A673 (cell line): ENCODE results near the gene ZNF493.

ENCODE experiments used
- EZH2 ChIP-seq: fragments of 200-600 bp; sonication (generic); IDR thresholded peaks from 2 replicates; pipeline ENCODE4 v1.6.1; 2017; ENCODE audit warnings: borderline replicate concordance, low read depth, mild to moderate bottlenecking, mixed read lengths, antibody characterized with exemption, low read length; ENCODE audit not compliant: poor library complexity, severe bottlenecking
- TF ChIP-seq, protein P1 (sequence below): fragments of 300-800, 200-600 bp; sonication (generic); conservative IDR thresholded peaks from 2 replicates; pipeline ENCODE4 v1.5.1; 2017; ENCODE audit warnings: low read depth, mild to moderate bottlenecking, antibody characterized with exemption, low read length, moderate library complexity, mixed read lengths

GRCh38 chr19:21396893-21397572, at the start of gene ZNF493:
- TF ChIP-seq, protein P1, sequence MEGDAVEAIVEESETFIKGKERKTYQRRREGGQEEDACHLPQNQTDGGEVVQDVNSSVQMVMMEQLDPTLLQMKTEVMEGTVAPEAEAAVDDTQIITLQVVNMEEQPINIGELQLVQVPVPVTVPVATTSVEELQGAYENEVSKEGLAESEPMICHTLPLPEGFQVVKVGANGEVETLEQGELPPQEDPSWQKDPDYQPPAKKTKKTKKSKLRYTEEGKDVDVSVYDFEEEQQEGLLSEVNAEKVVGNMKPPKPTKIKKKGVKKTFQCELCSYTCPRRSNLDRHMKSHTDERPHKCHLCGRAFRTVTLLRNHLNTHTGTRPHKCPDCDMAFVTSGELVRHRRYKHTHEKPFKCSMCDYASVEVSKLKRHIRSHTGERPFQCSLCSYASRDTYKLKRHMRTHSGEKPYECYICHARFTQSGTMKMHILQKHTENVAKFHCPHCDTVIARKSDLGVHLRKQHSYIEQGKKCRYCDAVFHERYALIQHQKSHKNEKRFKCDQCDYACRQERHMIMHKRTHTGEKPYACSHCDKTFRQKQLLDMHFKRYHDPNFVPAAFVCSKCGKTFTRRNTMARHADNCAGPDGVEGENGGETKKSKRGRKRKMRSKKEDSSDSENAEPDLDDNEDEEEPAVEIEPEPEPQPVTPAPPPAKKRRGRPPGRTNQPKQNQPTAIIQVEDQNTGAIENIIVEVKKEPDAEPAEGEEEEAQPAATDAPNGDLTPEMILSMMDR: no peak
- no peak for TF ChIP-seq EZH2
